Esophagus muscularis mucosa (tissue), 3 donors: Measurements from ENCODE around the gene KIAA1958.

Experiments used
- POLR2A ChIP-seq: fragments of 450-650 bp; IDR thresholded peaks from one replicate; pipeline ENCODE4 v1.6.1; 2017; ENCODE audit warnings: antibody characterized with exemption, moderate library complexity, mild to moderate bottlenecking, low read depth
- POLR2AphosphoS5 ChIP-seq, 2 donors: sonication (generic); formaldehyde crosslinking; IDR thresholded peaks; one replicate each; pipeline ENCODE4 v1.6.1; 2017; ENCODE audit warnings: antibody characterized with exemption in 2 of 2
- TF ChIP-seq, protein P1 (sequence below), 3 experiments: fragments of 200-600 bp in 2 of 3; fragments of 450-650 bp in 1 of 3; sonication (generic) in 2 of 3; IDR thresholded peaks; one replicate each; pipeline ENCODE4 v1.5.1; 2017 to 2019; ENCODE audit warnings: antibody characterized with exemption in 3 of 3, mild to moderate bottlenecking in 2 of 3, moderate library complexity in 1 of 3

DNA sequence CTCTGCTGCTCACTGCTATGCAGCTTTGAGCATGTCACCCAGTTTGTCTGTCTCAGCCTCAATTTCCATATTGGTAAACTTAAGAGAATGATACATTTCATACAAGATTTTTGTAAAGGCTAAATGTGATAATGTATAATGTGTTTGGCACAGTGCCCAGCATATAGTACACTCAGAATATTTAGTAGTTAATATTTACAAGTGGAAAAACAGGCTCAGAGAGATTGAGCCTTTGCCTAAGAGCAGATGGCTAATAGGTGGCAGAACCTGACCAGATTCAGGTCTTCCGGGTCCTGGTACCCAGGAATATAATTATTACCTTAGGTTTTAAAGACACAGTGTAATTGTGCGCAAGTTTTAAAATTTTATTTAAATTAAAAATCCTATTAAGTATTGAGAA is 46.8 kb upstream of the KIAA1958 start:
- TF ChIP-seq, protein P1, sequence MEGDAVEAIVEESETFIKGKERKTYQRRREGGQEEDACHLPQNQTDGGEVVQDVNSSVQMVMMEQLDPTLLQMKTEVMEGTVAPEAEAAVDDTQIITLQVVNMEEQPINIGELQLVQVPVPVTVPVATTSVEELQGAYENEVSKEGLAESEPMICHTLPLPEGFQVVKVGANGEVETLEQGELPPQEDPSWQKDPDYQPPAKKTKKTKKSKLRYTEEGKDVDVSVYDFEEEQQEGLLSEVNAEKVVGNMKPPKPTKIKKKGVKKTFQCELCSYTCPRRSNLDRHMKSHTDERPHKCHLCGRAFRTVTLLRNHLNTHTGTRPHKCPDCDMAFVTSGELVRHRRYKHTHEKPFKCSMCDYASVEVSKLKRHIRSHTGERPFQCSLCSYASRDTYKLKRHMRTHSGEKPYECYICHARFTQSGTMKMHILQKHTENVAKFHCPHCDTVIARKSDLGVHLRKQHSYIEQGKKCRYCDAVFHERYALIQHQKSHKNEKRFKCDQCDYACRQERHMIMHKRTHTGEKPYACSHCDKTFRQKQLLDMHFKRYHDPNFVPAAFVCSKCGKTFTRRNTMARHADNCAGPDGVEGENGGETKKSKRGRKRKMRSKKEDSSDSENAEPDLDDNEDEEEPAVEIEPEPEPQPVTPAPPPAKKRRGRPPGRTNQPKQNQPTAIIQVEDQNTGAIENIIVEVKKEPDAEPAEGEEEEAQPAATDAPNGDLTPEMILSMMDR (IDR thresholded peaks at IDR 0.05) = no peak
- TF ChIP-seq POLR2AphosphoS5 (IDR thresholded peaks at IDR 0.05) (no peak), POLR2A (no peak)
